ENCODE data around the gene LAPTM5.

Gene LAPTM5

DNA sequence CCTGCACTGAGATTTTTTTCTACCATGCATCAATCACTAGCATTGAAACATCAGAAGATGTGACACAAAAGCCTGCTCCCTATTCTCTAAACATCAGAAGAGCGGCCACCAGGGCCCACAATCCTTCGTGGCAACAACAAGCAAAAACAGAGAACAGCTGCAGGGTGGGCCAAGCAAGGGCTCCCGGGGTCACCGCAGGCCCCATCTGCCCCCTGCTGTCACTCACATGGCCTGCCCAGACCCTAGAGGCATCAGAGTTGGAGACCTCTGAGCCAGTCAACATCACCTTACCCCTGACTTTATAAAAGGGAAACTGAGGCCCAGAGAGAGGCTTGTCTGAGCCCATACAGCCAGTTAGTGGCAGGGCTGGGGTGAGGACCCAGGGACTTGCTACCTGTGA is 1.8 kb downstream of the LAPTM5 start:
- DNase-seq (ENCODE audit: low read depth) = no peak

DNA sequence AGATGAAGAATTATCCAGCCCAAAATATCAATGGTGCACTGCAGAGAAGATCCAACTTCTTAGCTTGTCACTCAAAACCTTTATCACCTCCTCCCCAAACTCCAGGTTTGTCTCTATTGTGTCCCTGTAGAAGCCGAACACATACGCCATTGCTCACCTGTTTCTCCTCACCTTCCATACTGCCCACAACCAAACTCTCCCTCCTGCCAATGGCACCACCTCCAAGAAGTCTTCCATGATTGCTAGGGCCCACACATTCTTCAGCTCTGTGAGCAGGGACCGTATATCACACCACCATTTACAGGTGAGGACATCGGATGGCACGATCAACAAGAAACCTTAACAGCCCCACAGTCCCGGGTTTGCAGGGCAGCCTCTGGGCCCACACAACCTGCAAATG is 2.2 kb downstream of the LAPTM5 start:
- no peak for DNase-seq (ENCODE audit: low read depth)

DNA sequence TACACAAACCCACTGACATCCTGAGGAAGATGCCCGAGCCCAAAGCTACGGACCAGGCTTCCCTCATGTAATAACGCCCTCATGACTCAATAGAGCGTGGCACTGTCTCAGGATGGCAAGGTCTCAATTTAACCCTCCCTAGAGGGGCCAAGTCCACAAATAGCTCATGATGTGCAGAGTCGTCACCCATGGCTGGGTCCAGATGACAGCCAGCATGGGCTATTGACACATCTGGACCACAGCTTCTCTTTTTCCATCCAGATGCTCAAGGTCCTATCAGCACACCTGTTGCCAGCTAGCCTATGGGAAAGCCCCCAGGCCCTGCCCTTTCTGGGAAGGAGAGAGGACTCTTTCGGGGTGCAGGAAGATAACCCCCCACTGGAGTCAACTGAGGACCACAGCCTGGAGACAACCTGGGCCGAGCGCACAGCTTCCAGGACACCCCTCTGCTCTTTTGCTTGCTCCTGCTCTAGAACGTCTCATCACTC is 2.8 kb downstream of the LAPTM5 start:
- DNase-seq (ENCODE audit: low read depth) = no peak

DNA sequence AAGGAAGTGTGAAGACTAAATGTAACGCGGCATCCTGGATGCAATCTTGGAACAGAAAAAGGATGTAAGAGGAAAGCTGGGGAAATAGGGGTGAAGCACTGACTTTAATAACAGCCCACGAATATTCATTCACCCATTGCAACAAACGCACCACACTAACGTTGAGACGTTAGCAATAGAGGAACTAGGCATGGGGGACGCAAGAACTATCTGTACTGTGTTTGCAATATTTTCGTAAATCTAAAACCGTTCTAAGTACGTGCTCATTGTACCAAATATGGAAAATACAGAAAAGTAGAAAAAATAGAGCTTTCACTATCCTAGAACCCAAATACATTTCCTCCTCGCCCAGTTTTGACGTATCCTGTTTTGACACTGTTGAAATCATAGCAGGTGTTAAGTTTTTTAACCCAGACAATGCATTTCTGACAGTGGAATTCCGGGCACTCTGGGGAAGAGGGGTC is 3.9 kb downstream of the LAPTM5 start:
- no peak for DNase-seq (ENCODE audit: low read depth)

DNA sequence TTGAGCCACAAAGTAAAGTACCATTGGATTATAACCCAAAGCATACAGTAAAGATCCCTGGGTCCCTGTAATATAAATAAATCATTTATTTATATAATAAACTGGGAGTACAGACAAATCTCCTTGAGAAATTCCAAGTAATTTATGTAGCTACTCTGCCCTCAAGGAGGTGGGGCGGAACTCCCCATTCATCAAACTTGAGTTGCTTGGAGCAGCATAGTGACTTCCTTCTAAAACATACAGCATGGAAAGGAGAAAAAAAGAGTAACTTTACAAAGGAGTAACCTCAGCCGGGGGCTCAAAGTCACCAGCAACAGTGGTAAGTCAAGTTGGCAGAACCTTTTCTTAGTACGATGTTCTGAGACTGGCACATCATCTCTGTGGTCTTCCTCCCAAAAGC is 4.5 kb downstream of the LAPTM5 start:
- no peak for DNase-seq (ENCODE audit: low read depth)

DNA sequence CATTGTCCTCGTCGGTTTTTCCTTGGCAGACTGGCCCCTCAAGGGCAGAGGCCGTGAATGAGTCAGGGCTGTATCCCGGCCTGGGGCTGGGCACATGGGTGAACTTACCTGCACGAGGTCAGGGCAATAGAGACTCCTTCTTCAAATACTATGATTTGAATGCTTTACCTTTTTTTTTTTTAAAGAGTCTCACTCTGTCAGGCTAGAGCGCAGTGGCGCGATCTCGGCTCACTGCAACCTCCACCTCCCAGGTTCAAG is 5.0 kb downstream of the LAPTM5 start:
- DNase-seq (ENCODE audit: low read depth) = no peak

DNA sequence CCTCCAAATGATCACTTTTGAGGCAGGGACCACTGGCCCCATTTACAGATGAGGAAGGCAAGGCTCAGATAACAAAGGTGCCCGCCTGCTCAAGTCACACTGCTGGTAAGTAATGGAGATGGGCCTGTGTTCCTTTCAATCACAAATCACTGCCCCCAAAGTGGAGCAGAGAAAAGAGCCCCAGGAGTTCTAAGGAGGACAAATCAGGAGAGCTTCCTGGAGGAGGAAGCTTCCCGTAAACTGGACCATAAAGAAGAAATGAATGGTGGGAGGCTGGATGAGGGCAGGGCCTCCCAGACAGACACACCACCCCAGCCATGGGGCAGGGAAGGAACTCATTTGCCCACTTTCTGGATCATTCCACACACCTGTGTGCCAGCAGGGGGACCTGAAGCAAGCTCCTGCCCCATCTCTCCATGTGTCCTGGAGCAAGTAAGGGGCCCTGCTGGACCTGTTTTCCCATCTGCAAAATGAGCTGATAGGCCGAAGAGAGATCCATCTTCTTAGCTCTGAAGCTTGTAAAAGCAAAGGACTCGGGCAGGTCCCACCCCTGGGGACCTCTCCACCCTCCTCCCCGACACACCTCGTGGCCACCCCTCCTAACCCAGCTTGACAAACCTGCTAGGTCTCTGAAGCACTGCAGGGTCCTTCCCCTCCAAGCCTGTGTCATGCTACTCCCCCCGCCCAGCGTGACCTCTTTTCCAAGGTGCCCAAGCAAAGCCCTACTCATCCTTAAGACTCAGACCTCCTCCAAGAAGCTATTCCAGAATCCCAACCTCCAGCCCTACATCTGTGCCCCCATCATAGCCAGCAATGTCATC is 5.5 kb downstream of the LAPTM5 start:
- no peak for DNase-seq (ENCODE audit: low read depth)

DNA sequence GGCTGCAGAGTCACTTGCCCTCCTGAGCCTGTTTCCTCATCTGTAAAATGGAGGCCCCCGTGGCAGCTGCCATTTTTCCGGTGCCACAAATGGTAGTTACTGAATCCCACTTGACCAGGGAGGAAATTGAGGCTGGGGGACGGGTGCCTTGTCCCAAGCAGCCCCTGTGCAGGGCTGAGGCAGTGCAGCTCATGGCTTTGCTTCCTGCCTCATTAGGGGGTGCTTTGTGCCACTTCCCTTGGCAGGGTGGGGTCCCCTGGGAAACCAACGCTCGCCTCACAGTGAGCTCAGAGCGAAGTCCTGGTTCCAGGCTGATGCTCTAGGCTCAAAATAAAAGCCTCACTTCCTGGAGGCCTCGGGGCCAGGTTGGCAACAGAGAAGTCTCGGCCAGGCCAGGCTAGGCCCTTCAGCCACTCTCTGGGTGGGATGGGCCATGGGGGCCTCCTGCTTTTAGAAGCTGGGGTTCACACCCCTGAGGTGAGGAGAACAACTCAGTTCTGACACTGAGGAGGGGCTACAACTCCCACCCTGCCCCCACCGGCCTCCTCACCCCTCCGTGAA is 6.8 kb downstream of the LAPTM5 start:
- DNase-seq (ENCODE audit: low read depth) = no peak

DNA sequence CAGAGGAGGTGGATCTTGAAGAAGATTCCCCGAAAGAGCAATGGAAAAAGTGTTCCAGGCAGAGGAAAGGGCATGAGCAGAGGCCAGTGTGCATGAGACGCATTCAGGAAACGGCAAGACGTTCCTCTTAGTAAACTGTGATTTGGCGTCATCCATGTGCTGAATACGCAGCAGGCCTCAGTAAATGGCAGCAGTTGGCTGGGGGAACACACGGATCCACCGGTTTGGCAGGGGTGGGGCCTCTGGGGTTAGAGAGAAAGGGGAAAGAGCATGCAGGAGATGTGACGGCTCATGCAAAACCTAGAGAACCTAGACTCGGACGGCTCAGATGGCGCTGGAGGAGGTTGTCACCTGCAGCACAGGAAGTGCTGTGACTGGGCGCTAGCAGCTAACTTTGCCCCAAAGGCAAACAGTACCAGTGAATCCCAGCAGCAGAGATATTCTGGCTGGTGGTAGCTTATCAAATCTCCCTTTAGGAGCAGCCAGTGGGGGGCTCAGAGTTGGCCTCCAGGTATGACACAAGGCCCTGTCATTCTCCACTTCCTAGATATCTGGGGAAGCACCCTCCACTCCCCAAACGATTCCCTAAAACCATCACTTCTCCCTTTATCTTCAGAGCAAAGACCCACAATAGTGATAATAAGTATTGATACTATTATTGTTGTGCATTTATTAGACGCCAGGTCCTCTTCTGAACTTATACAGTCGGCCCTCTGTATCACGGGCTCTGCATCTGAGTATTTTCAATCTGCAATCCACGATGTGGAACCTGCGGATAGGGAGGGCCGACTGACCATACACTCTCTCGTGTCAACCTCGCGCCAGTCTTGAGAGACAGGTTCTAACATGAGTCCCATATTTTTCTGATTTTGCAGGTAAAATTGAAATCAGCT is 7.6 kb downstream of the LAPTM5 start:
- DNase-seq (ENCODE audit: low read depth) = no peak

DNA sequence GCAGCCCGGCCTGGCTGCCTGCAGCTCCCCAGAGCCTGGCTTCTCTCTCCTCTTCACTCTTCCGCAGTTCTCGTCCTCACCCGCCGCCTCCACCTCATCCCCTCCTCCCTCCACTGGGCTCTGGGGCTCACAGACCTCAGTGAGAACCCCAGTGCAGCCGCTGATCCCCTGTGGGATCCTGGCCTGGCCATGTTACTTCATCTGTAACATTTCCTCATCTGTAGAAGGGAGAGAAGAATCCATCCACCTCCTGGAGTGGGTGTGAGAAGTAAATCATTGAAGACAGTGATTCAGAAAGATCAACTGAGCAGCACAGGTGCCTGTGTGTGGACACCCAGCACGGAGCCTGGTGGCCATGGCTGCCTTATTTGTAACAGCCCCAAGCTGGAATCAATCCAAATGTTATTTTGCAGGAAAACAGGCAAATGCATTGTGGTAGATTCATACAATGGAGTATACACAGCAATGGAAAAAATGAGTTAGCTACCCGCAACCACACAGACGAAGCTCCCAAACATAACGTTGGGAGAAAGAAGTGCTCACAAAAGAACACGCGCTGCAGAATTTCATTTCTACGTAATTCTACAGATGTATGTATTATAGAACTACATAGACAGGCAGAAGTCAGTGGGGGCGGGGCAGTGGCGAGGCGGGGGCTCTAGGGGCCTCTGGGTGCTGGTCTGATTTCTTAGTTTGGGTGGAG is 8.7 kb downstream of the LAPTM5 start:
- DNase-seq (ENCODE audit: low read depth) = no peak

DNA sequence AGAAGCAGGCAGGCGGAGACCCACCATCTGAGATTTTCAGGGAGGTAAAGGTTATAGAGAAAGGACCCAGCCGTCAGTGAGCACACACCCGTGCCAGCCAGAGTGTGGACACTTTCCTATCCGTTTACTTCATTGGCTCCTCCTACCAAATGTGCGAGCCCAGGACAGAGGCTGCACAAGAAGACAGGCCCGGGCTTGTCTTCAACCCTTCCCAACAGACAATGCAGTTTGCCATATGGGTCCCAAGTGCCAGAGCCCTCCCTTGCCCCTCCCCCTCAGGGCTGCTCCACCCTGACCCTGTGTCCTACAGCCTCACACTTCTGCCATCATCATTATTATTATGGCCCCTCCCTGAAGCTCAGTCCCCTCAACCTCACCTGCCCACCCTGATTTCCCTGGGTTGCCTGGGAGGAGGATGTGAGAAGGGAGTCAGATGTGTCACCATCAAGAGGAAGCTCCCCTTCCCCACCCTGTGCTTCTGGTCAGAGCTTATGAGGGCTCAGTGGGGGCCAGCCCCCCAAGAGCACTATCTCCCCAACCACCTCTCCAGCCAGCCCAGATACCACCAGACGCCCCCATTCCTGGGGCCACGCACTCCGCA is 9.4 kb downstream of the LAPTM5 start:
- DNase-seq (ENCODE audit: low read depth) = no peak

DNA sequence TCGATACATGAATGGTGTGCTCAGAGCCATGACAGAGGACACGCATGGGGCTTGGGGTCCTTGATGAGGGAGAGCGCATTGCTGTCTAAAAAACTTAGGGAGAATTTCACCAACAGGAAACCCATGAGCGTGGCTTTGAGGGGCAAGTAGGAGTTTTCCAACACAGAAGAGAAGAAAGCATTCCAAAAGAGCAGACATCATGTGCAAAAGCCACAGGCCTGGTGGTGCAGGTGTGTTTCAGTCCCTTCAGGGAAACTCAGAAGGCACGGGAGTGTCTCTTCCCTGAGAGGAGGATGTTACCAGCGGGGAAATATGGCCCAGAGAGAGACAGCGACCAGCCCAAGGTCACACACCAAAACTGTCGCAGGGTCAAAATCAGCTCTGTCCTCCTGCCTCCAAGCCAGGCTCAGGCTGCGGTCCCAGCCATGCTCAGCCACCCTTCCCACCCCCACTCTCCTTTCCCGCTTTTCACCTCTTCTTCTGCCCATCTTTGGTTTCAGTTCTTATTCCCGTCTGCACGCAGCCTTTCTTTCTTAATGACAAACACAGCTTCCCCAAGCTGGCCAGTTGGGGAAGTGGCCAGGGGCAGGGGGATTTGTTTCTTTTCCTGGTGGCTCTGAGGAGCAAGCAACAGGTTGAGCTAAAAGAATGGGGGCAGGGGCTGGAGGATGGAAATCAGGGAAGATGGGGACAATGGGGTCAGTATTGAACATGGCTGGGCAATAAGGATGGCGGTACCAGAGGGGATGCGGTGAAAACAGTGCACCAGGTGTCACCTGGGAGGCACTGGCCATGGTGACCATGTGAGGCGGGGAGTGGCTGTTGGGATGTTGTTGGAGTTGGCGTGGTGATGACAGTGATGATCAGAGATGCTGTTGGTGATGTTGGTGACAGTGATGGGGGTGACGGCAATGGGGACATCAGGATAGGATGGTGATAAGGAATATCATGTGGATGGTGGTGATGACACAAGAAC is 10.3 kb downstream of the LAPTM5 start:
- no peak for DNase-seq (ENCODE audit: low read depth)

DNA sequence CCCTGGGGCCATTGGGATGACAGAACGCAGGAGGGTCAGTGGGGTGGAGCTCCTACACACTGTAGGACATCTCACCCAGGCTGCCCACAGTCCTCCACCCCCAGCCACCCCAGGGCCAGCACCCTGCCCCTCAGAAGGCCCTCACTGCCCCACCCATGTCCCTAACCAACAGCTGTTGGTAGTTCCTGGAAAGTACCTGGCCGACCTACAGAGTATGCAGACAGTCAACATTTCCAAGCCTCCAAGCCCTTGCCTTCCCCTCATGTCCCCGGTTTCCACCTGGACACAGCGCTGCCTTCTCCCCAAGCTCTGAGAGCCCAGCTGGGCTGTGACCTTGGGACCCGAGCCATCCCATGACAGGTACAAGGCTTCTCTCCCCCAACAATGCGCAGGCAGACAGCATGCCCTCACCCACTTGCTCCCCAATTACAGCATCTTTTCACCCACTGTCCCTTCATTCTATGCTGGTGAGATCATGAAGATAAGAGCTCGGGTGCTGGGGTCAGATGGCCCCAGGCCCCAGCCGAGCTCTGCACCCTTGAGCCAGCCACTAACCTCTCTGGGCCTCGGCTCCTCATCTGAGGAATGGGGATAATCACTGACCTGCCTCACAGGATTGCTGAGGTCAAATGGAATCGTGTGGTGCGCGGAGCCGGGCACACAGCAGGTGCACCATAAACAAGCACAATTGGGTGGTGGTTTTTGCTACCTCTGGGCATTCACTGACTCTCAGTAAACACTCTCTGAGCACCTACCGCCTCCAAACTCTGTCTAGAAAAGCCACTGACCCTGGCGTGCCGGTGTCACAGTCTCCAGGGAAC is 11.2 kb downstream of the LAPTM5 start:
- DNase-seq (ENCODE audit: low read depth) = no peak

DNA sequence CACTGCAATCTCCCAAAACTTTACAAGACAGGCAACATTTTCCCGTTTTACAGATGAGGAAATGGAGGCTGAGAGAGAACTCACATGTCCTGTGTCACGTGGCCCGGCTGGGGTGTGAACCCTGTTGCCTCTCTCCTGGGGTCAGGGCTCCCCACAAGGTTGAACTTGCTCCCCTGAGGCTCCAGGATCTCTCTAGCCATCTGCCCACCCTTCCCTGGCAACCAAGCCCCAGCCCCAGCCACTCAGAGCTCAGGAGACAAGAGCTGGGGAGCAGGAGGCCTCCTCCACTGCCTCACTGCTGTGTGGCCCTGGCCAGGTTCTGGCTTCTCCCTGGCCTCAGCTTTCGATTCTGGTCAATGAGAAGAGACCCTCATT is 11.8 kb downstream of the LAPTM5 start:
- DNase-seq (ENCODE audit: low read depth) = no peak

DNA sequence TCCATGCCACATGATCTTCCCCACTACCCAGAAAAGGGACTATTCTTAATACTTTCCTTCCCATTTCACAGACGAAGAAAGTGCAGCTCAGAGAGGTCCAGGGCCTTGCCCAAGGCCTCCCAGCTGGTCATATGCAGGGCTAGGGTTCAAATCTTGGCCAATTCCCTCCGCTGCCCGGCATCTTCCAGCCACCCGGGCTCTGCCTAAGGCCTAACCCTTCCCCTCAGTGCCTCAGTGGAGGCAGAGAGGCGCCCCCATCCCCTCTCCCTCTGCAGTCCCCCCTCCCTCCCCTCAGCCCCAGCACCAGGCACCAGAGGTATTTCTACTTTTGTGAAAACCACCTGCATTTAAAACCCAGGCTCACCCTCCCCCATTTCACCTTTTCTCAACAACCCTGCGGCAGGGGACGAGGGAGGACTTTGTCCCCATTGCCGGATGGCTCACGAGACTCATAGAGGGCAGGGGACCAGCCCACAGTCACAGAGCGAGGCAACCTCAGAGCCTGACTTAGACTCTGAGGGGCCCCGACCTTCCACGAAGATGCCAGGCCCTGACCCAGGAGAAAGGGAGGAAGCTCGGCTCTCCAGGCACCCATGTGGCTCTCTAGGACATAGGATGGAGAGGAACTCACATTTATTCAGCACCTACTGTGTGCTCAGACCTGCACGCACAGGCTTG is 12.3 kb downstream of the LAPTM5 start:
- no peak for DNase-seq (ENCODE audit: low read depth)

DNA sequence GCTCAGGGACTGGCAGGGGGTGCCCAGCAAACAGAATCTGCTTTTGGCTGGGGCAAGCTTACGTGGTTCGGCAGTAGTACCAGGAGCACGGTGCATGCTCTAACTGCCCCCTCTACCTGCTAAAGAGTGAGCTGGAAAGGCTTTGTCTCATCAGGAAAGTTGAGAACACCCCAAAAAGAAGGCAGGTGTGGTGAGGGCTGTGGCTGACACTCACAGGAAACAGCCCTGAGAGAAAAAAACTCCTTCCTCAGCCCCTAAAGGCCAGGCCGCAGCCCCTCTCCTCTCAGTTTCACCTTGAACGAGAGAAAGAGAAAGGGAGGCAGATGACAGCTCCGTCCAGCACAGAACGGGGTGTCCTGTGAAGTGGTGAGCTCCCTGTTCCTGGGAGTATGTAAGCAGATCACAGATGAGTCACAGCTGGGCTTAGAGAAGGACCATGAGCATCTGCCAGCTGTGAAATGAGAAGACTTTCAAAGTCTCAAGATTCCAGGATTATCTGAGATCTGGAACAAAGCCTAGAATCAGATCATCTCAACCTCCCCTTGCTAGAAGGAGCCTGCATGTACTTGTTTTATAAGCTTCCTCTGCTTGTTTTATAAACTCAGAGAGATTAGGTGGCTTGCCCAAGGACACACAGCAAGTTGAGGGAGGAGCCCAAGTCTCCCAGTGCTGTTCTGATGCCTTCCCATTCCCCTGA is 13.4 kb downstream of the LAPTM5 start:
- no peak for DNase-seq (ENCODE audit: low read depth)

DNA sequence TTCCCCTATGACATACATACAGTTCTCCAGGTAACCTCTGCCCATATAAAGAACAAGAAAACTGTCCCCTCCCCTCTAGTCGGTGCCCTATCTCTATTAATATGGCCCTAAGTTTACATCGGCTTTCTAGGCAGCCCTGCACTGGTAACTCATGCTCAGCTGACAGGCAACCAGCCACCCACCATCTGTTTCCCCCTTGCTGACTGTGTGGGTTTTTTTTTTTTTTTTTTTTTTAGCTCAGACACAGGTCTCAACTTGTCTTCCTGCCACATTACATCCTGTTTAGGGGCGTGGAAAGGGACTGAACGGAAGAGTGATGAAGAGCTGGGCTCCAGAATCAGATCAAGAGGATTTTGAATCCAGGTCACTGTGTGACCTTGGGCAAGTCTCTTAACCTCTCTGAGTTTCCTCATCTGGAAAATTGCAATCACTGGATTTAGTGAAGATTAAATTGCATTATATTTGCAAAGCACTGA is 14.0 kb downstream of the LAPTM5 start:
- no peak for DNase-seq (ENCODE audit: low read depth)

DNA sequence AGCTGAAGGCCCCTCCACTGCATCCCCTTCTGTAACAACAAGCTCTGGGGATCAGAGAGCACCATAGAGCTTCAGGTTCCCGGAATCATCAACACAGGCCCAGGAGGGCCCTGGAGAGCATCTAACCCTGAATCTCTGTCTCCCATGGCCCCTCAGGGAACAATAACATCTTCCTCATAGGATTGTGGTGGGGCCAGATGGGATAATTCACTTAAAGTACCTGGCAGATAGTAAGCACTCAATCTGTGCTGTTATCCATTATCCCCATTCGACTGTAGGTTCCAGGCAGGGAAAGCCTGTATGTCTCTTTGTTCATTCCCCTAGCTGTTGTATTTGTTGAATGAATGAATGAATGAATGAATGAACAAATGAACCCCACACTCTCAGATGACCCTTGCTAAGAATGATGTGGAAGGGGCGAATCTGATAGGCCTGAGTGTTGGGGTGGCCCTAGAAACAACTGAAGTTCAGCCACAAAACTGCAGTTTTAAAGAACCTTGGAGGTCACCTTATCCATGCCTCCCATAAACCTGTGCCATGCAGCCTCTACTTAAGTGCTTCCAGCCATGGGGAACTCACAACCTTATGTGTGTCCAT is 14.5 kb downstream of the LAPTM5 start:
- no peak for DNase-seq (ENCODE audit: low read depth)
